Activated naive CD4-positive, alpha-beta T cell treated with Interleukin-2 at 50 U/mL for 16 hours (primary cell): Measurements from ENCODE around the gene CKMT2.

Source experiments
- DNase-seq: peaks from one replicate; pipeline ENCODE4 v3.0.0-alpha.2; 2020

CKMT2 gene

GRCh38 chr5:81219389-81219788 lies 13.7 kb upstream of the CKMT2 start:
- DNase-seq: no peak

- no peak for DNase-seq
These were observed 10.8 kb upstream of the CKMT2 start for GRCh38 chr5:81222285-81222684.

- no peak for DNase-seq
These were observed 7.7 kb upstream of the CKMT2 start for GRCh38 chr5:81225463-81225862.

GRCh38 chr5:81226286-81226685 lies 6.8 kb upstream of the CKMT2 start:
- no peak for DNase-seq

GRCh38 chr5:81226949-81227348 lies 6.2 kb upstream of the CKMT2 start:
- DNase-seq: no peak

- no peak for DNase-seq
These were observed 5.0 kb upstream of the CKMT2 start for GRCh38 chr5:81228084-81228483.

GRCh38 chr5:81230416-81230815 lies 2.7 kb upstream of the CKMT2 start:
- DNase-seq: no peak

GRCh38 chr5:81232464-81233079 lies 550 bp upstream of the CKMT2 start:
- DNase-seq: no peak

- DNase-seq: no peak
These were observed 1.2 kb downstream of the CKMT2 start for GRCh38 chr5:81234299-81234698.

GRCh38 chr5:81234801-81235200 lies 1.7 kb downstream of the CKMT2 start:
- DNase-seq: no peak

GRCh38 chr5:81235287-81236072 lies 2.4 kb downstream of the CKMT2 start:
- DNase-seq: no peak

GRCh38 chr5:81238460-81238859 lies 5.3 kb downstream of the CKMT2 start:
- no peak for DNase-seq

GRCh38 chr5:81239613-81240012 lies 6.5 kb downstream of the CKMT2 start:
- no peak for DNase-seq

GRCh38 chr5:81241001-81241400 lies 7.9 kb downstream of the CKMT2 start:
- DNase-seq: no peak

- DNase-seq: no peak
These were observed 9.0 kb downstream of the CKMT2 start for GRCh38 chr5:81241961-81242648.

GRCh38 chr5:81242906-81243436 lies 9.8 kb downstream of the CKMT2 start:
- DNase-seq: no peak

GRCh38 chr5:81244451-81244850 lies 11.3 kb downstream of the CKMT2 start:
- DNase-seq: no peak

- no peak for DNase-seq
These were observed 12.7 kb downstream of the CKMT2 start for GRCh38 chr5:81245871-81246235.

GRCh38 chr5:81246697-81247096 lies 13.6 kb downstream of the CKMT2 start:
- DNase-seq: no peak

GRCh38 chr5:81247441-81247972 lies 14.4 kb downstream of the CKMT2 start:
- DNase-seq: no peak

- DNase-seq: no peak
These were observed 16.1 kb downstream of the CKMT2 start for GRCh38 chr5:81249240-81249639.

- DNase-seq: no peak
These were observed 16.9 kb downstream of the CKMT2 start for GRCh38 chr5:81250004-81250403.

- no peak for DNase-seq
These were observed 18.8 kb downstream of the CKMT2 start for GRCh38 chr5:81251922-81252321.

GRCh38 chr5:81252904-81253303 lies 19.8 kb downstream of the CKMT2 start:
- no peak for DNase-seq
